GM12872 (cell line): ENCODE results near the gene CEP55.

ENCODE experiments used
- CTCF ChIP-seq: IDR thresholded peaks from 3 replicates; pipeline ENCODE4 v1.5.1; 2011; ENCODE audit warnings: low read depth, mild to moderate bottlenecking, low read length, moderate library complexity; ENCODE audit not compliant: insufficient read depth

The CEP55 gene

GRCh38 chr10:93570383-93570782 is 74.0 kb downstream of the CEP55 start:
- TF ChIP-seq CTCF = no peak

GRCh38 chr10:93572606-93573005 is 76.2 kb downstream of the CEP55 start:
- TF ChIP-seq CTCF = no peak

- no peak for TF ChIP-seq CTCF
Measured at GRCh38 chr10:93573051-93573909, 76.9 kb downstream of the CEP55 start.

- TF ChIP-seq CTCF = no peak
Measured at GRCh38 chr10:93573924-93574323, 77.5 kb downstream of the CEP55 start.

GRCh38 chr10:93576888-93577287 is 80.5 kb downstream of the CEP55 start:
- TF ChIP-seq CTCF = no peak

GRCh38 chr10:93577565-93577964 is 81.2 kb downstream of the CEP55 start:
- TF ChIP-seq CTCF = no peak
